DND-41 (cell line): ENCODE data around the gene MYO1H.
A peak's percentile ranks its signal among the peaks of the same experiment; 100 is the strongest.
"Not testable (repeated sequence)": the region's sequence is repeated elsewhere in the genome, so short reads cannot be mapped to it uniquely, and the experiment has no call there.

Experiments used
- ATAC-seq: fragments of 200-7000 bp; cut with Tn5 transposase; 3 replicates; pipeline ENCODE4 v1.9.1; 2021; ENCODE audit warnings: low read depth; ENCODE audit not compliant: insufficient read depth
- DNase-seq: peaks from one replicate; pipeline ENCODE4 v3.0.0-alpha.2; 2020
- H2AFZ ChIP-seq: 2 replicates; pipeline ENCODE4 v1.6.0; 2012; ENCODE audit warnings: low read depth, low read length
- H3K27ac ChIP-seq: 2 replicates; pipeline ENCODE4 v1.5.1; 2012; ENCODE audit warnings: low read length, inconsistent platforms
- H3K27me3 ChIP-seq: fragments of 200-600 bp; sonication (generic); 2 replicates; pipeline ENCODE4 v1.6.0; 2012; ENCODE audit warnings: low read length, mild to moderate bottlenecking, inconsistent platforms; ENCODE audit not compliant: insufficient read depth, poor library complexity
- H3K36me3 ChIP-seq: 2 replicates; pipeline ENCODE4 v1.5.1; 2012; ENCODE audit warnings: low read length, inconsistent platforms; ENCODE audit not compliant: insufficient read depth
- H3K4me1 ChIP-seq: 2 replicates; pipeline ENCODE4 v1.5.1; 2012; ENCODE audit warnings: mild to moderate bottlenecking, low read length; ENCODE audit not compliant: insufficient read depth
- H3K4me2 ChIP-seq: 2 replicates; pipeline ENCODE4 v1.6.0; 2012; ENCODE audit warnings: mild to moderate bottlenecking, moderate library complexity, low read length, inconsistent platforms; ENCODE audit not compliant: insufficient read depth
- H3K4me3 ChIP-seq, 2 experiments: fragments of 200-600 bp in 1 of 2; shearing (Covaris generic) in 1 of 2; 2 replicates each; pipeline ENCODE4 v1.5.1; 2012 to 2016; ENCODE audit warnings: inconsistent platforms in 2 of 2, low read length in 2 of 2, mild to moderate bottlenecking in 2 of 2, low read depth in 1 of 2, moderate library complexity in 1 of 2
- H3K79me2 ChIP-seq: 2 replicates; pipeline ENCODE4 v1.6.0; 2012; ENCODE audit warnings: low read length, inconsistent platforms; ENCODE audit not compliant: insufficient read depth
- H3K9ac ChIP-seq: 2 replicates; pipeline ENCODE4 v1.6.0; 2012; ENCODE audit warnings: low read depth, mild to moderate bottlenecking, inconsistent platforms, low read length, moderate library complexity
- H3K9me3 ChIP-seq: 2 replicates; pipeline ENCODE4 v1.5.1; 2012; ENCODE audit warnings: low read length, moderate library complexity, mild to moderate bottlenecking, inconsistent platforms; ENCODE audit not compliant: insufficient read depth, severe bottlenecking
- H4K20me1 ChIP-seq: 2 replicates; pipeline ENCODE4 v1.6.0; 2012; ENCODE audit warnings: low read length; ENCODE audit not compliant: insufficient read depth
- EZH2 ChIP-seq: IDR thresholded peaks from 3 replicates; pipeline ENCODE4 v1.6.1; 2012; ENCODE audit warnings: borderline replicate concordance, low read depth, mild to moderate bottlenecking, moderate library complexity, low read length, inconsistent platforms; ENCODE audit not compliant: severe bottlenecking
- TF ChIP-seq, protein P1 (sequence below): IDR thresholded peaks from 2 replicates; pipeline ENCODE4 v1.5.1; 2012; ENCODE audit warnings: borderline replicate concordance, low read length, moderate library complexity, mild to moderate bottlenecking; ENCODE audit not compliant: poor library complexity, severe bottlenecking; ENCODE audit errors: extremely low read depth

Gene MYO1H

DNA sequence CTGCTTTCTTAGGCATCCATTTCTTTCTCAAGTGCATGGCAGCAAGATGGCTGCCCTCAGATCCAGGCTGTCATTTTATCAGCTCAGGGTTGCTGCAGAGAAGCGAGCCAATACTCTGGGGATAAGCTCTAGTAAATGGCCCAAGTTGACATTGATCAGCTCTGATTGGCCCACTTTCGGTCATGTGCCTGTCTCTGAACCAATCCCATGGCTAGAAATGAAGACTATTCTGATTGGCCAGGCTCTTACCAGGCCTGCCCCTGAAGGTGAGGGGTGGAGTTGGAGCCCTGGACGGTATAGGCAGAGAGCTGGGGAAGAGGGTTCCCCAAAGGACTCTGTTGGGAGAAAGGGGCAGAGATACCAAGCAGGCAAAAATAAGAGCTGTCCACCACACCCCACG lies 41.4 kb downstream of the MYO1H start:
- no peaks in the 10 kb centered on the region for H3K79me2 ChIP-seq
- no peak overlapping the region for H3K4me3 ChIP-seq
- H4K20me1 ChIP-seq, result no peaks in the 10 kb centered on the region
- peaks cover 8% of the 10 kb centered on the region for H3K27me3 ChIP-seq
- no peaks in the 10 kb centered on the region for H3K36me3 ChIP-seq
- no peaks in the 10 kb centered on the region for H3K4me1 ChIP-seq
- ATAC-seq (peak; percentile 31; the same call in 1 of the 3 replicates), DNase-seq (peak; percentile 7)
- H3K9ac ChIP-seq, result no peak overlapping the region
- H2AFZ ChIP-seq, result no peak overlapping the region
- no peak overlapping the region for H3K27ac ChIP-seq
- TF ChIP-seq EZH2, result no peak
- H3K4me2 ChIP-seq, result no peak overlapping the region
- H3K9me3 ChIP-seq, result no peaks in the 10 kb centered on the region

DNA sequence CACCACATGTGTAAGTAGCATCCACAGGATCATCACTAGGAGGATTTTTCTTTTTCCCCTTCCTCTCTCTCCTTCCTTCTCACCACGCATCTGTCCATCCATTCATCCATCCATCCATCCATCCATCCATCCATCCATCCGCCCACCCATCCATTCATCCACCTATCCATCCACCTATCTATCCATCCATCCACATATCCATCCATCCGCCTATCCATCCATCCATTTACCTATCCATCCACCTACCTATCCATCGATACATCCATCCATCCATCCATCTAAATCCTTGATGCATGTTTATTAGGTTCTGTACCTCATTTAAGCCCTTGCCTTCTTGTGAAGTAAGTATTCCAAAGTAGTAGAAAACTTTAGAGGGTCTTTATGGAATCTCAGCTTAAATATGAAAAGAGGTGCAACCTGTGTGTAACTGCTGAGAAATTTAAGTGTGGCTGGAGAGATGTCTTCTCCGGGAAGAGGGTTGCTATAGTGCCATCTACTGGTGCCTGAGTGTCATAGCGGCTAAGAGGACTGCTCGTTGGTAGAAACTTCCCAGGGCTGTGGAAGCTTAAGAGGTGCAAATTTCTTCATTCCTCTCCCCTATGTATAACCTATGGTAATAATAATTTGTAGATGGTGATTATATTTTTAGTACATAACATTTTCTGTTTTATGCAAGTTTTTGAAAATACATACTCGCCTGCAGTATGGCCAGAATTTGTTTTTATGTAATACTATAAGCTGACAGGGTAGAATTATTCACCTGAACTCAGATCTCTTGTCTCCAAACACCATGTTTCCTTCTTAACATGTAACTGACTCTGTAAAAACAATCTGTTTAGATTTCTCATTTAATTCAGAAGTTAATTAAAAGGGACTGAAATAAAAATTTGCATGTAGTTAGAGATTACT lies 46.0 kb downstream of the MYO1H start:
- Histone ChIP-seq H3K27ac (no peak overlapping the region), H3K9ac (no peak overlapping the region), H3K4me1 (no peaks in the 10 kb centered on the region), H3K4me3 (no peak overlapping the region), H3K36me3 (no peaks in the 10 kb centered on the region), H3K27me3 (peaks cover 3% of the 10 kb centered on the region), H2AFZ (no peak overlapping the region), H3K4me2 (no peak overlapping the region), H4K20me1 (no peaks in the 10 kb centered on the region), H3K79me2 (no peaks in the 10 kb centered on the region), H3K9me3 (no peaks in the 10 kb centered on the region)
- DNase-seq, result peak; percentile 42
- TF ChIP-seq, protein P1, sequence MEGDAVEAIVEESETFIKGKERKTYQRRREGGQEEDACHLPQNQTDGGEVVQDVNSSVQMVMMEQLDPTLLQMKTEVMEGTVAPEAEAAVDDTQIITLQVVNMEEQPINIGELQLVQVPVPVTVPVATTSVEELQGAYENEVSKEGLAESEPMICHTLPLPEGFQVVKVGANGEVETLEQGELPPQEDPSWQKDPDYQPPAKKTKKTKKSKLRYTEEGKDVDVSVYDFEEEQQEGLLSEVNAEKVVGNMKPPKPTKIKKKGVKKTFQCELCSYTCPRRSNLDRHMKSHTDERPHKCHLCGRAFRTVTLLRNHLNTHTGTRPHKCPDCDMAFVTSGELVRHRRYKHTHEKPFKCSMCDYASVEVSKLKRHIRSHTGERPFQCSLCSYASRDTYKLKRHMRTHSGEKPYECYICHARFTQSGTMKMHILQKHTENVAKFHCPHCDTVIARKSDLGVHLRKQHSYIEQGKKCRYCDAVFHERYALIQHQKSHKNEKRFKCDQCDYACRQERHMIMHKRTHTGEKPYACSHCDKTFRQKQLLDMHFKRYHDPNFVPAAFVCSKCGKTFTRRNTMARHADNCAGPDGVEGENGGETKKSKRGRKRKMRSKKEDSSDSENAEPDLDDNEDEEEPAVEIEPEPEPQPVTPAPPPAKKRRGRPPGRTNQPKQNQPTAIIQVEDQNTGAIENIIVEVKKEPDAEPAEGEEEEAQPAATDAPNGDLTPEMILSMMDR, result peak; percentile 92
- no peak for TF ChIP-seq EZH2
- peak; percentile 72 for ATAC-seq

DNA sequence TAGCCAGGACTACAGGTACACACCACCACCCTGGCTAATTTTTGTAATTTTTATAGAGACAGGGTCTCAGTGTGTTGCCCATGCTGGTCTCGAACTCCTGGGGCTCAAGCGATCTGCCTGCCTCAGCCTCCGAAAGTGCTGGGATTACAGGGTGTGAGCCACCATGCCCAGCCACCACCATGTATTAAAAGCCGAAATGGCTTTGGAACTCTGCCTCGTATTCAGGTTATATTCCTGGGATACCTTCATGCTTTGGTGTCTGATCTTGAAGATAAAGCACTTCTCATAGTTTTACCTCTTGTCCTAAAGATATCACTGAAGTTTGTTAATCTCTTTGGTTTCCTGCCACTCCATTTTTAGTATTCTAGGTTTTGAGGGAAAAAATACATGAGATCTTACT lies 47.2 kb downstream of the MYO1H start:
- H3K9ac ChIP-seq, result no peak overlapping the region
- H3K4me2 ChIP-seq, result no peak overlapping the region
- H3K27me3 ChIP-seq, result peaks cover 4% of the 10 kb centered on the region
- H2AFZ ChIP-seq, result no peak overlapping the region
- DNase-seq (no peak), ATAC-seq (no peak)
- no peak overlapping the region for H3K4me3 ChIP-seq
- H3K36me3 ChIP-seq, result no peaks in the 10 kb centered on the region
- no peaks in the 10 kb centered on the region for H3K79me2 ChIP-seq
- no peaks in the 10 kb centered on the region for H3K4me1 ChIP-seq
- H3K27ac ChIP-seq, result no peak overlapping the region
- H4K20me1 ChIP-seq, result no peaks in the 10 kb centered on the region
- no peaks in the 10 kb centered on the region for H3K9me3 ChIP-seq
- no peak for TF ChIP-seq EZH2
- TF ChIP-seq, protein P1, result no peak

DNA sequence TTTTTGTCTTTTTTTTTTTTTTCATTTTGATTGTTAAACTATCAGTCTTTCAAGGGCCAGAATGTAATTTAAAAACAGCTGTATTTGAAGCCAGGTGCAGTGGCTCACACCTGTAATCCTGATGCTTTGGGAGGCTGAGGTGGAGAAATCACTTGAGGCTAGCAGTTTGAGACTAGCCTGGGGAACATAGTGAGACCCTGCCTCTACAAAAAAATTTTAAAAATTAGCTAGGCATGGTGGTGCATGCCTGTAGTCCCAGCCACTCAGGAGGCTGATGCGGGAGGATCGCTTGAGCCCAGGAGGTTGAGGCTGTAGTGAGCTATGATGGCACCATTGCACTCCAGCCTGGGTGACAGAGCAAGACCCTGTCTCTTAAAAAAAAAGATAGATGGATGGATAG lies 57.1 kb downstream of the MYO1H start:
- not testable (repeated sequence) for H2AFZ ChIP-seq, H3K9me3 ChIP-seq
- peaks cover 19% of the 10 kb centered on the region for H3K27me3 ChIP-seq

DNA sequence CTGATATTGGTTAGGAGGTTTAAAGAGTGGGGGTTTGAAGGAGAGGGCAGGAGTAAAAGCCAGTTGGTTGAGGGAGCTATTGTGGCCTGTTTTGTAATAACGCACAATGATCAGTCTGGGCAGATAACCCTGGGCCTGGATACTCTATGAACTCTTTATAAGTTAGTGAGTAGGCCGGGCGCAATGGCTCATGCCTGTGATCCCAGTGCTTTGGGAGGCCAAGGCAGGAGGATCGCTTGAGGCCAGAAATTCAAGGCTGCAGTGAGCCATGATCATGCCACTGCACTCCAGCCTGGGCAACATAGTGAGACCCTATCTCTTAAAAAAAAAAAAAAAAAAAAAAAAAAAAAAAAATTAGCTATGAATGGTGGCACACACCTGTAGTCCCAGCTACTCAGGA lies 58.4 kb downstream of the MYO1H start:
- not testable (repeated sequence) for H4K20me1 ChIP-seq, H3K4me2 ChIP-seq, H3K36me3 ChIP-seq, DNase-seq, H3K79me2 ChIP-seq, ATAC-seq, H3K9me3 ChIP-seq, H3K27ac ChIP-seq, H3K4me1 ChIP-seq, H2AFZ ChIP-seq, H3K4me3 ChIP-seq, H3K9ac ChIP-seq
- peaks cover 11% of the 10 kb centered on the region for H3K27me3 ChIP-seq

More for the DNA sequence above, 57.1 kb downstream of the MYO1H start:
- H3K27ac ChIP-seq, H3K4me2 ChIP-seq, DNase-seq, ATAC-seq, H3K79me2 ChIP-seq, H3K4me1 ChIP-seq, H3K36me3 ChIP-seq, H3K4me3 ChIP-seq, H4K20me1 ChIP-seq, H3K9ac ChIP-seq: not testable (repeated sequence)
